ENCODE results near the gene RTL5. TPM values are rescaled to one million over a fixed set of nuclear protein-coding genes. Genes with fewer than 3 reads are reported as not detected.

The RTL5 gene
- total RNA-seq, 3 donors from 2014 or later, result 0.75 to 13.5 (median 2.7) TPM

GRCh38 chrX:72165551-72165950, 33.8 kb upstream of the RTL5 start:
- Histone ChIP-seq H3K36me3 (ENCODE audit: low read depth) (no peaks in the 10 kb centered on the region), H3K4me1 (ENCODE audit: low read depth) (no peaks in the 10 kb centered on the region), H3K4me3 (no peak overlapping the region), H3K9me3 (no peaks in the 10 kb centered on the region)
- DNase-seq (no peak), ATAC-seq (no peak)
- intact Hi-C loops (cut with DNase I, micrococcal nuclease), result no loop called here
- TF ChIP-seq, protein P1, sequence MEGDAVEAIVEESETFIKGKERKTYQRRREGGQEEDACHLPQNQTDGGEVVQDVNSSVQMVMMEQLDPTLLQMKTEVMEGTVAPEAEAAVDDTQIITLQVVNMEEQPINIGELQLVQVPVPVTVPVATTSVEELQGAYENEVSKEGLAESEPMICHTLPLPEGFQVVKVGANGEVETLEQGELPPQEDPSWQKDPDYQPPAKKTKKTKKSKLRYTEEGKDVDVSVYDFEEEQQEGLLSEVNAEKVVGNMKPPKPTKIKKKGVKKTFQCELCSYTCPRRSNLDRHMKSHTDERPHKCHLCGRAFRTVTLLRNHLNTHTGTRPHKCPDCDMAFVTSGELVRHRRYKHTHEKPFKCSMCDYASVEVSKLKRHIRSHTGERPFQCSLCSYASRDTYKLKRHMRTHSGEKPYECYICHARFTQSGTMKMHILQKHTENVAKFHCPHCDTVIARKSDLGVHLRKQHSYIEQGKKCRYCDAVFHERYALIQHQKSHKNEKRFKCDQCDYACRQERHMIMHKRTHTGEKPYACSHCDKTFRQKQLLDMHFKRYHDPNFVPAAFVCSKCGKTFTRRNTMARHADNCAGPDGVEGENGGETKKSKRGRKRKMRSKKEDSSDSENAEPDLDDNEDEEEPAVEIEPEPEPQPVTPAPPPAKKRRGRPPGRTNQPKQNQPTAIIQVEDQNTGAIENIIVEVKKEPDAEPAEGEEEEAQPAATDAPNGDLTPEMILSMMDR (IDR thresholded peaks at IDR 0.05), result no peak

- intact Hi-C loops (cut with DNase I, micrococcal nuclease), result no loop called here
- Histone ChIP-seq H3K4me3 (no peak overlapping the region), H3K9me3 (no peaks in the 10 kb centered on the region), H3K36me3 (ENCODE audit: low read depth) (no peaks in the 10 kb centered on the region), H3K4me1 (ENCODE audit: low read depth) (no peaks in the 10 kb centered on the region)
- DNase-seq (no peak), ATAC-seq (no peak)
- TF ChIP-seq, protein P1 (IDR thresholded peaks at IDR 0.05), result no peak
These were observed 28.1 kb upstream of the RTL5 start for GRCh38 chrX:72159769-72160168.

DNA sequence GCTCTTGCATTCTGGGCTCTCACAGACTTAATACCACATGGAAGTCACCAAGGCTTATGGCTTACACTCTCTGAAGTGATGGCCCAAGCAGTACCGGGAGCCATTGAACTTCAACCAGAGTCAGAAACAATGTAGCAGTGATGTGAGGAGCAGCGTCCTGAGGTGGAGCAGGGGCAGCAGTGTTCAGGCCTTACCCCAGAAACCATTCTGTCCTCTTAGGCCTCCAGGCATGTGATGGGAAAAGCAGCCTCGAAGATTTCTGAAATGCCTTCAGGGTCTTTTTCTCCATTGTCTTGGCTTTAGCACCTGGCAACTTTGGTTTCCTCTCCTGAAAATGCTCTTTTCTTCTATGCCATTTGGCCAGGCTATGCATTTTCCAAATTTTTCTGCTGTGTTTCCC, 27.1 kb upstream of the RTL5 start:
- no peak overlapping the region for H3K4me3 ChIP-seq
- intact Hi-C loops (cut with DNase I, micrococcal nuclease), result no loop called here
- no peaks in the 10 kb centered on the region for H3K36me3 ChIP-seq (ENCODE audit: low read depth)
- no peaks in the 10 kb centered on the region for H3K9me3 ChIP-seq
- ATAC-seq, result no peak
- DNase-seq, result no peak
- H3K4me1 ChIP-seq (ENCODE audit: low read depth), result no peaks in the 10 kb centered on the region
- TF ChIP-seq, protein P1 (IDR thresholded peaks at IDR 0.05), result no peak

DNA sequence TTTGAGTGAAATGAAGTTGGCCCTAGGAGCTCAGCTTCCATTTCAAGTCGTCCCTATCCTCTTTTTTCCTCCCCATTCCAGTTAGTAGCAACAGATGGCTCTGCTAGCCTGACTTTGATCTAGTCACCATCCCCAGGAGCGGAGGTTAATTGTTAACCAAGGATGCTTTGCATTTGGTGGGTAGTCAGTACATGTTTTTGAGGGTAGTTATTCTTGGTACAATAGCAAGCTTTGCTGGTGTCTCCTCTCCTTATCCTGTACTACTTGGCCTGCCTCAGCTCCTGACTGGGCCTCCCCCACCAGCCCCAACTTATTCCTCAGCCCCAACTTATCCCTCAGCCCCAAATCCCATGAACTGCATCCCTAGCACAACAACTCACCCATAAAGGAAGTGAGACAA, 14.8 kb upstream of the RTL5 start:
- DNase-seq (no peak), ATAC-seq (no peak)
- TF ChIP-seq, protein P1 (IDR thresholded peaks at IDR 0.05), result no peak
- Histone ChIP-seq H3K36me3 (ENCODE audit: low read depth) (no peaks in the 10 kb centered on the region), H3K4me1 (ENCODE audit: low read depth) (no peaks in the 10 kb centered on the region), H3K4me3 (no peak overlapping the region), H3K9me3 (no peaks in the 10 kb centered on the region)
- intact Hi-C loops (cut with DNase I, micrococcal nuclease), result no loop called here

DNA sequence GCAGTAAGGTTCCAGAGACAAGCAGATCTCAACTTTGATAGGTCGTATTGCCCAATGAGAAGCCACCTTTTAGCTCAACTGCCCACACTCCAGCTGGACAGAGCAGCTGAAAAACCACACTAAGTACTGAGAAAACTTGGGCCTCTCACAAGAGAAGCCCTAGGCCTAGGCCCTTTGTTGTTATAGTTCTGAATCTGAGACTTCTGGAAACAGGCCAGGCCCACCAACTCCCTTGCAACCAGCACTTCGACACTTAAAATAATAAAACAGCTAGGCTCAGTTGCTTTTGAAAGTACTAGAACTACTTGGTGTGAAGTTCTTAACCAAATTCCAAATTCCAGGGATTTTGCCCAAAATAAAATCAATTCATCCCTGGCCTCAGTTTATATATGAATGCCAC, 13.5 kb upstream of the RTL5 start:
- DNase-seq (no peak), ATAC-seq (no peak)
- no peaks in the 10 kb centered on the region for H3K9me3 ChIP-seq
- H3K36me3 ChIP-seq (ENCODE audit: low read depth), result no peaks in the 10 kb centered on the region
- TF ChIP-seq, protein P1 (IDR thresholded peaks at IDR 0.05), result no peak
- H3K4me3 ChIP-seq, result no peak overlapping the region
- H3K4me1 ChIP-seq (ENCODE audit: low read depth), result no peaks in the 10 kb centered on the region
- intact Hi-C loops (cut with DNase I, micrococcal nuclease), result no loop called here

DNA sequence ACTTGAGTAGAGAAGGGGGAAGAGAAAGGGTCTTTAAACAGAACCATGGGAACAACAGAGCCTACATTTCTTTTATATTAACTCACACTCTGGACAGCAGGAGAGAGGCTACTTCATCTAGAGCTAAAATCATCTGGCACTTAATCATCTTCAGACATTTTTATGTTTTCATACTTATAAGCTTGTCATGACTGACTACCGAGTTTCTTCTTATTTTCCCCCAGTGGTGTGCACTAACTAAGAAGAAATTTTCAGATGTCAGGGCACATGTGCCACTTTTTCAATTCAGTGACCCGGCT, 11.8 kb upstream of the RTL5 start:
- intact Hi-C loops (cut with DNase I, micrococcal nuclease), result no loop called here
- no peak for DNase-seq
- TF ChIP-seq, protein P1 (IDR thresholded peaks at IDR 0.05), result no peak
- Histone ChIP-seq H3K36me3 (ENCODE audit: low read depth) (no peaks in the 10 kb centered on the region), H3K4me1 (ENCODE audit: low read depth) (no peaks in the 10 kb centered on the region), H3K4me3 (no peak overlapping the region), H3K9me3 (no peaks in the 10 kb centered on the region)
- ATAC-seq, result no peak
